Testis (tissue), 3 donors: Measurements from ENCODE around the gene GLS2. TPM values are rescaled to one million over a fixed set of nuclear protein-coding genes. Genes with fewer than 3 reads are reported as not detected.

ENCODE experiments used
- DNase-seq: peaks from one replicate; pipeline ENCODE4 v3.0.0-alpha.2; 2019
- H3K27ac ChIP-seq, 2 donors: fragments of 200-600 bp; sonication (generic); one replicate each; pipeline ENCODE4 v1.5.1; 2019
- H3K27me3 ChIP-seq: fragments of 200-600 bp; sonication (generic); one replicate; pipeline ENCODE4 v1.5.1; 2019
- H3K36me3 ChIP-seq: fragments of 200-600 bp; sonication (generic); one replicate; pipeline ENCODE4 v1.5.1; 2017; ENCODE audit warnings: low read depth; ENCODE audit errors: missing control alignments
- H3K4me1 ChIP-seq: fragments of 200-600 bp; sonication (generic); one replicate; pipeline ENCODE4 v1.5.1; 2019
- H3K4me3 ChIP-seq, 2 donors: fragments of 200-600 bp; sonication (generic); one replicate each; pipeline ENCODE4 v1.5.1; 2017 to 2019
- H3K9me3 ChIP-seq: fragments of 200-600 bp; sonication (generic); one replicate; pipeline ENCODE4 v1.5.1; 2017
- CTCF ChIP-seq, 3 experiments: fragments of 450-650 bp in 2 of 3; fragments of 200-600 bp in 1 of 3; sonication (generic) in 1 of 3; IDR thresholded peaks; one replicate each; pipeline ENCODE4 v1.5.1; 2016 to 2019; ENCODE audit warnings: antibody characterized with exemption in 3 of 3, mild to moderate bottlenecking in 2 of 3, moderate library complexity in 1 of 3
- POLR2A ChIP-seq: fragments of 450-650 bp; IDR thresholded peaks from one replicate; pipeline ENCODE4 v1.6.1; 2017; ENCODE audit warnings: antibody characterized with exemption, mild to moderate bottlenecking, moderate library complexity
- WGBS, 2 donors: methylation state at CpG; one replicate each; pipeline ENCODE4 v1.1.5; 2018; 5-methylcytosine and 5-hydroxymethylcytosine counted together
- intact Hi-C: fragments of 100-400 bp; cut with DNase I; formaldehyde crosslinking; loops from one replicate; pipeline ENCODE4 v1.15.1; 2023; ENCODE audit warnings: low total_unique reads
- polyA plus RNA-seq: library from polyadenylated mRNA; stranded (reverse); fragments of 350-450 nt; fragmentation: Illumina TruSeq; extraction: RNeasy Lipid Tissue Mini Kit (QIAGEN cat#74804); gene quantifications from one replicate; pipeline ENCODE4 v1.2.3, GENCODE V29; 2014; ENCODE audit warnings: low read depth, low replicate concordance; ENCODE audit not compliant: insufficient read depth
- total RNA-seq, 2 donors: library from RNA; depleted of rRNA; stranded (reverse); fragments of >200 nt; gene quantifications; one replicate each; pipeline ENCODE4 v1.2.3, GENCODE V29; 2016

Gene GLS2
- total and polyA plus RNA-seq, 3 donors from 2014 or later, result 2.2 to 4.7 (median 3.8) TPM

- Histone ChIP-seq H3K36me3 (no peaks in the 10 kb centered on the region), H3K27me3 (no peaks in the 10 kb centered on the region), H3K27ac (peak overlapping the region; percentile 80 to 83), H3K9me3 (no peaks in the 10 kb centered on the region), H3K4me1 (peaks cover 11% of the 10 kb centered on the region), H3K4me3 (peak overlapping the region; percentile 80)
- intact Hi-C loops, result no loop called here
- DNase-seq, result peak; percentile 60
- no peak for TF ChIP-seq CTCF (IDR thresholded peaks at IDR 0.05)
- no peak for TF ChIP-seq POLR2A
- WGBS, 2 donors, result 30% methylated on average over 16 to 19 of the region's 19 CpGs
Measured at GRCh38 chr12:56469007-56469930, 18.7 kb downstream of the GLS2 start.

- H3K27ac ChIP-seq, result peak within 1 kb of the TSS; percentile 80 to 83
- intact Hi-C loops, result no loop called here
- TF ChIP-seq POLR2A (peak; percentile 65), CTCF (IDR thresholded peaks at IDR 0.05) (peak in 2 of 3 experiments; percentile 22 to 28)
- no peaks in the 10 kb centered on the region for H3K9me3 ChIP-seq
- H3K36me3 ChIP-seq, result no peaks in the 10 kb centered on the region
- 1% methylated on average over 39 to 43 of the region's 43 CpGs for WGBS, 2 donors
- peak; percentile 96 for DNase-seq
- H3K4me3 ChIP-seq, result peak within 1 kb of the TSS; percentile 80
- no peaks in the 10 kb centered on the region for H3K27me3 ChIP-seq
- H3K4me1 ChIP-seq, result peaks cover 11% of the 10 kb centered on the region
Measured at GRCh38 chr12:56468216-56469006, 19.6 kb downstream of the GLS2 start, which contains the start of gene SPRYD4. TSS of gene SPRYD4 (plus strand) at chr12:56468578. CDS start at chr12:56468592, 14 bp downstream.

GRCh38 chr12:56462565-56462964, 25.4 kb downstream of the GLS2 start:
- TF ChIP-seq CTCF (IDR thresholded peaks at IDR 0.05) (no peak), POLR2A (no peak)
- Histone ChIP-seq H3K4me3 (no peak overlapping the region), H3K36me3 (no peaks in the 10 kb centered on the region), H3K27ac (no peak overlapping the region), H3K4me1 (no peaks in the 10 kb centered on the region), H3K9me3 (no peaks in the 10 kb centered on the region), H3K27me3 (no peaks in the 10 kb centered on the region)
- intact Hi-C loops, result no loop called here
- no peak for DNase-seq

GRCh38 chr12:56461235-56462159, 26.5 kb downstream of the GLS2 start:
- Histone ChIP-seq H3K27ac (no peak overlapping the region), H3K9me3 (no peaks in the 10 kb centered on the region), H3K36me3 (no peaks in the 10 kb centered on the region), H3K4me1 (no peaks in the 10 kb centered on the region), H3K4me3 (no peak overlapping the region), H3K27me3 (no peaks in the 10 kb centered on the region)
- intact Hi-C loops, result no loop called here
- TF ChIP-seq CTCF (IDR thresholded peaks at IDR 0.05) (no peak), POLR2A (no peak)
- WGBS, 2 donors, result 81 to 86% methylated on average over 11 of the region's 11 CpGs
- DNase-seq, result no peak
